K562 (cell line): ENCODE data around the gene MEX3D. TPM values are rescaled to one million over a fixed set of nuclear protein-coding genes. Genes with fewer than 3 reads are reported as not detected.
A peak's percentile ranks its signal among the peaks of the same experiment; 100 is the strongest.

ENCODE experiments used
- DPF2 ChIP-seq: fragments of 450-650 bp; IDR thresholded peaks from 2 replicates; pipeline ENCODE4 v1.6.1; 2016
- KDM1A ChIP-seq, 2 experiments: fragments of 450-650 bp; IDR thresholded peaks; 2 replicates each; pipeline ENCODE4 v1.6.1; 2016; ENCODE audit warnings: mild to moderate bottlenecking in 2 of 2
- NCOA6 ChIP-seq: fragments of 450-650 bp; IDR thresholded peaks from 2 replicates; pipeline ENCODE4 v1.6.1; 2017; ENCODE audit warnings: mild to moderate bottlenecking
- SMARCC2 ChIP-seq: fragments of 450-650 bp; IDR thresholded peaks from 2 replicates; pipeline ENCODE4 v1.6.1; 2017; ENCODE audit warnings: antibody characterized with exemption, moderate library complexity, mild to moderate bottlenecking, low read depth
- SRSF9 ChIP-seq: fragments of 200-400 bp; formaldehyde crosslinking; IDR thresholded peaks from 2 replicates; pipeline ENCODE4 v1.6.1; 2017; ENCODE audit warnings: low read depth, low read length, borderline replicate concordance
- YY1 ChIP-seq, 3 experiments: IDR thresholded peaks; 2 replicates each; pipeline ENCODE4 v1.6.1; 2011; ENCODE audit warnings: low read length in 2 of 3, mild to moderate bottlenecking in 2 of 3, moderate library complexity in 2 of 3, borderline replicate concordance in 1 of 3, control low read depth in 1 of 3, low read depth in 1 of 3; ENCODE audit not compliant: insufficient read depth in 3 of 3, insufficient replicate concordance in 2 of 3, control insufficient read depth in 1 of 3, insufficient read length in 1 of 3; ENCODE audit errors: extremely low read depth in 1 of 3
- ZNF232 ChIP-seq: sonication (generic); formaldehyde crosslinking; IDR thresholded peaks from 2 replicates; pipeline ENCODE4 v1.8.0; 2022; ENCODE audit warnings: mild to moderate bottlenecking, missing genetic modification reagents
- ZNF41 ChIP-seq: fragments of 250-450 bp; sonication (Bioruptor Pico); conservative IDR thresholded peaks from 2 replicates; pipeline ENCODE4 v1.4.0; 2020; ENCODE audit warnings: mild to moderate bottlenecking
- polyA plus RNA-seq, 8 experiments: library from polyadenylated mRNA; depleted of rRNA in 4 of 8; stranded (reverse) in 5 of 8; unstranded in 3 of 8; fragments of >200 nt; fragmentation: Nextera tagmentation in 2 of 8; fragmentation: Illumina TruSeq in 1 of 8; extraction: Ambion mirVana in 2 of 8; extraction: Trizol in 1 of 8; gene quantifications; 2 replicates each; pipeline versions ENCODE4 v1.2.1 to v1.2.3, GENCODE V29; 2011 to 2014; ENCODE audit warnings: inconsistent platforms in 1 of 8, missing spikeins in 1 of 8
- total RNA-seq, 7 experiments: library from RNA; depleted of rRNA in 6 of 7; stranded (reverse); fragments of >200 nt in 6 of 7; fragmentation: Illumina TruSeq in 2 of 7; extraction: Trizol in 2 of 7; gene quantifications; 2 replicates each; pipeline versions ENCODE4 v1.2.1 to v1.2.3, GENCODE V29; 2011 to 2021; ENCODE audit warnings: low replicate concordance in 1 of 7
- TF ChIP-seq, protein P1 (sequence below): fragments of 450-650 bp; IDR thresholded peaks from 2 replicates; pipeline ENCODE4 v1.6.1; 2016; ENCODE audit warnings: antibody characterized with exemption
- TF ChIP-seq, protein P2 (sequence below): fragments of 450-650 bp; IDR thresholded peaks from 2 replicates; pipeline ENCODE4 v1.6.1; 2016; ENCODE audit warnings: missing biosample characterization, missing genetic modification characterization
- TF ChIP-seq, protein P3 (sequence below): fragments of 250-450 bp; sonication (Bioruptor Pico); IDR thresholded peaks from 2 replicates; pipeline ENCODE4 v1.5.0; 2021; ENCODE audit warnings: mild to moderate bottlenecking, borderline replicate concordance
- TF ChIP-seq, protein P4 (sequence below): sonication (generic); formaldehyde crosslinking; IDR thresholded peaks from 2 replicates; pipeline ENCODE4 v1.9.0; 2022; ENCODE audit warnings: mild to moderate bottlenecking, missing genetic modification reagents

Gene MEX3D
- total and polyA plus RNA-seq, 9 of the 15 experiments (the other 6 are each of a cell fraction or from before 2014, with no cell fraction given): 1.7 to 39.3 (median 5.7) TPM

DNA sequence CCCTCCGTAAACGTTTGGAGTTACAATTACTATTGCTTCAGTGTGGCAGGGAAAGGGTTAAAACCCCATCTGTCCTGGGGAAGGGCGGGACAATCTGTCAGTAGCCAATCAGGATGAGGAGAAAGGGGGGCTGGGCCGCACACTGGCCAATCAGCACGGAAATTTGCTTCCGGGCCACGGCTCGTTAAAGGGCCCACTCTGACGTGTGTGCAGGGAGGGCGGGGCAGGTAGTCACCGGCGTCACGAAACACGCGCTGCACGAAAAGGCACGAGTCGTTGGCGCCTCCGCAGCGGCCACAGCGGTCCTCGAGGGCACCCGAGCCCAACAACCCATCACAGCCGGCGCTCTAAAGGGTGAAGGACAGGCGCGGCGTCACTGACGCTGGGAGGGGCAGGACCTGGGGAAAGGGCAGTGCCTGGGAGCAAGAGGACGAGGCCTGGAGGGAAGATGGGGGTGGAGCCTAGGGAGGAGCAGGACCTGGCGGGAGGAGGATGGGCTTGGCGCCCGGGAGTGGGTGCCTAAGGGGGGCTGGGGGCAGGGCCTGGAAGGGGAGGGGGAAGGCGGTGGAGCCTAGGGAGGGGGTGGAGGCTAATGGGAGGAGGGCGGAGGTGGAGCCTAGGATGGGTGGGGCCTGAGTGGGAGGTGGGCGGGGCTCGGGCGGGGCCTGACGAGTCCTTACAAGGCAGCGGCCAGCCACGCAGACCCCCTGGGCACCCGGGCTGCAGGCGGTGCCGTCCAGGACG lies 60.2 kb downstream of the MEX3D start (continued):
- TF ChIP-seq, protein P1, sequence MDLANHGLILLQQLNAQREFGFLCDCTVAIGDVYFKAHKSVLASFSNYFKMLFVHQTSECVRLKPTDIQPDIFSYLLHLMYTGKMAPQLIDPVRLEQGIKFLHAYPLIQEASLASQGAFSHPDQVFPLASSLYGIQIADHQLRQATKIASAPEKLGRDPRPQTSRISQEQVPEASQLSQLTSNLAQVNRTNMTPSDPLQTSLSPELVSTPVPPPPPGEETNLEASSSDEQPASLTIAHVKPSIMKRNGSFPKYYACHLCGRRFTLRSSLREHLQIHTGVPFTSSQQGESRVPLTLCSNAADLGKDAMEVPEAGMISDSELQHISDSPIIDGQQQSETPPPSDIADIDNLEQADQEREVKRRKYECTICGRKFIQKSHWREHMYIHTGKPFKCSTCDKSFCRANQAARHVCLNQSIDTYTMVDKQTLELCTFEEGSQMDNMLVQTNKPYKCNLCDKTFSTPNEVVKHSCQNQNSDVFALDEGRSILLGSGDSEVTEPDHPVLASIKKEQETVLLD: peak; percentile 82; the same call in 1 of the 2 replicates
- no peak for TF ChIP-seq NCOA6
- TF ChIP-seq ZNF232 (CRISPR knock-in tag): no peak
- TF ChIP-seq SRSF9: no peak
- TF ChIP-seq ZNF41 (CRISPR knock-in tag): no peak
- TF ChIP-seq KDM1A (IDR thresholded peaks at IDR 0.05): no peak
- TF ChIP-seq, protein P2, sequence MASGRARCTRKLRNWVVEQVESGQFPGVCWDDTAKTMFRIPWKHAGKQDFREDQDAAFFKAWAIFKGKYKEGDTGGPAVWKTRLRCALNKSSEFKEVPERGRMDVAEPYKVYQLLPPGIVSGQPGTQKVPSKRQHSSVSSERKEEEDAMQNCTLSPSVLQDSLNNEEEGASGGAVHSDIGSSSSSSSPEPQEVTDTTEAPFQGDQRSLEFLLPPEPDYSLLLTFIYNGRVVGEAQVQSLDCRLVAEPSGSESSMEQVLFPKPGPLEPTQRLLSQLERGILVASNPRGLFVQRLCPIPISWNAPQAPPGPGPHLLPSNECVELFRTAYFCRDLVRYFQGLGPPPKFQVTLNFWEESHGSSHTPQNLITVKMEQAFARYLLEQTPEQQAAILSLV (tag): no peak
- no peak for TF ChIP-seq DPF2
- TF ChIP-seq, protein P3, sequence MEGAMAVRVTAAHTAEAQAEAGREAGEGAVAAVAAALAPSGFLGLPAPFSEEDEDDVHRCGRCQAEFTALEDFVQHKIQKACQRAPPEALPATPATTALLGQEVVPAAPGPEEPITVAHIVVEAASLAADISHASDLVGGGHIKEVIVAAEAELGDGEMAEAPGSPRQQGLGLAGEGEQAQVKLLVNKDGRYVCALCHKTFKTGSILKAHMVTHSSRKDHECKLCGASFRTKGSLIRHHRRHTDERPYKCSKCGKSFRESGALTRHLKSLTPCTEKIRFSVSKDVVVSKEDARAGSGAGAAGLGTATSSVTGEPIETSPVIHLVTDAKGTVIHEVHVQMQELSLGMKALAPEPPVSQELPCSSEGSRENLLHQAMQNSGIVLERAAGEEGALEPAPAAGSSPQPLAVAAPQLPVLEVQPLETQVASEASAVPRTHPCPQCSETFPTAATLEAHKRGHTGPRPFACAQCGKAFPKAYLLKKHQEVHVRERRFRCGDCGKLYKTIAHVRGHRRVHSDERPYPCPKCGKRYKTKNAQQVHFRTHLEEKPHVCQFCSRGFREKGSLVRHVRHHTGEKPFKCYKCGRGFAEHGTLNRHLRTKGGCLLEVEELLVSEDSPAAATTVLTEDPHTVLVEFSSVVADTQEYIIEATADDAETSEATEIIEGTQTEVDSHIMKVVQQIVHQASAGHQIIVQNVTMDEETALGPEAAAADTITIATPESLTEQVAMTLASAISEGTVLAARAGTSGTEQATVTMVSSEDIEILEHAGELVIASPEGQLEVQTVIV (CRISPR knock-in tag): no peak
- TF ChIP-seq YY1 (IDR thresholded peaks at IDR 0.05; ENCODE audit: borderline replicate concordance in 1 of 3, control insufficient read depth in 1 of 3, extremely low read depth in 1 of 3, insufficient read depth in 3 of 3, insufficient read length in 1 of 3, insufficient replicate concordance in 2 of 3, low read depth in 1 of 3, low read length in 2 of 3): peak in 1 of 3 experiments; percentile 8
- TF ChIP-seq, protein P4, sequence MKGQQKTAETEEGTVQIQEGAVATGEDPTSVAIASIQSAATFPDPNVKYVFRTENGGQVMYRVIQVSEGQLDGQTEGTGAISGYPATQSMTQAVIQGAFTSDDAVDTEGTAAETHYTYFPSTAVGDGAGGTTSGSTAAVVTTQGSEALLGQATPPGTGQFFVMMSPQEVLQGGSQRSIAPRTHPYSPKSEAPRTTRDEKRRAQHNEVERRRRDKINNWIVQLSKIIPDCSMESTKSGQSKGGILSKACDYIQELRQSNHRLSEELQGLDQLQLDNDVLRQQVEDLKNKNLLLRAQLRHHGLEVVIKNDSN: peak; percentile 69
- no peak for TF ChIP-seq SMARCC2
